Measurements from ENCODE around the gene KIRREL2.

KIRREL2 gene

GRCh38 chr19:35843676-35844481, 12.8 kb upstream of the KIRREL2 start:
- TF ChIP-seq CTCF (IDR thresholded peaks at IDR 0.05) = no peak

DNA sequence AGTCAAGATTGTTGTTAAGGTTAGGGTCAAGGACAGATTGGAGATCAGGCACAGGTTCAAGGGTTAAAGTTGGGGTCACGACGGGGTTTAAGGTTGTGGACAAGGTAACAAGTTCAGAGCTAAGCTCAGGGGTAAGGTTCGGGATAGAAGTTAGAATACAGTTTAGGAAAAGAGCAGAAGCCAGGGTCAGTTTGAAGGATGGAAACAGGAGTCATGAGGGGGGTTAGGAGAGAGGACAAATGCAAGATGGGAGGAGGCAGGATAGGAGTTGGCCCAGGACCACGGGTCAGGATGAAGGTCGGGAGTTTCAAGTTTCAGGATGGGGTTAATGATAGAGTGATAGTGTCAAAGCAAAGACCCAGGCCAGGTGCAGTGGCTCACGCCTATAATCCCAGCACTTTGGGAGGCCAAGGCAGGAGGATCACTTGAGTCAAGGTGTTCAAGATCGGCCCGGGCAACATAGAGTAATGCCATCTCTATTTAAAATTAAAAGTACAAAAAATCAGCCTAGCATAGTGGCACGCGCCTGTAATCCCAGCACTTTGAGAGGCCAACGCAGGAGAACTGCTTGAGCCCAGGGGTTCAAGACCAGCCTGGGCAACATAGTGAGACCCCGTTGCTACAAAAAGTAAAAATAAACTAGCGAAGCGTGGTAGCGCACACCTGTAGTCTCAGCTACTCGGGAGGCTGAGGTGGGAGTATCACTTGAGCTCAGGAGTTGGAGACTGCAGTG, 12.1 kb upstream of the KIRREL2 start:
- Mint-ChIP-seq H3K27ac (no peak overlapping the region), H3K4me1 (peaks cover 21% of the 10 kb centered on the region), H3K9me3 (peaks cover 18% of the 10 kb centered on the region), H3K27me3 (ENCODE audit: low read depth, poor library complexity) (peaks cover 96% of the 10 kb centered on the region), H3K36me3 (ENCODE audit: low read depth) (no peaks in the 10 kb centered on the region), H3K4me3 (peak overlapping the region; percentile 68)
- no peak for DNase-seq
- no peak for TF ChIP-seq CTCF (IDR thresholded peaks at IDR 0.05)

More at GRCh38 chr19:35843676-35844481, 12.8 kb upstream of the KIRREL2 start:
- H3K4me1 Mint-ChIP-seq = peaks cover 21% of the 10 kb centered on the region
- no peak overlapping the region for H3K27ac Mint-ChIP-seq
- peak; percentile 72 for DNase-seq
- no peaks in the 10 kb centered on the region for H3K36me3 Mint-ChIP-seq (ENCODE audit: low read depth)
- H3K9me3 Mint-ChIP-seq = peaks cover 19% of the 10 kb centered on the region
- H3K27me3 Mint-ChIP-seq (ENCODE audit: low read depth, poor library complexity) = peaks cover 96% of the 10 kb centered on the region
- no peak overlapping the region for H3K4me3 Mint-ChIP-seq

DNA sequence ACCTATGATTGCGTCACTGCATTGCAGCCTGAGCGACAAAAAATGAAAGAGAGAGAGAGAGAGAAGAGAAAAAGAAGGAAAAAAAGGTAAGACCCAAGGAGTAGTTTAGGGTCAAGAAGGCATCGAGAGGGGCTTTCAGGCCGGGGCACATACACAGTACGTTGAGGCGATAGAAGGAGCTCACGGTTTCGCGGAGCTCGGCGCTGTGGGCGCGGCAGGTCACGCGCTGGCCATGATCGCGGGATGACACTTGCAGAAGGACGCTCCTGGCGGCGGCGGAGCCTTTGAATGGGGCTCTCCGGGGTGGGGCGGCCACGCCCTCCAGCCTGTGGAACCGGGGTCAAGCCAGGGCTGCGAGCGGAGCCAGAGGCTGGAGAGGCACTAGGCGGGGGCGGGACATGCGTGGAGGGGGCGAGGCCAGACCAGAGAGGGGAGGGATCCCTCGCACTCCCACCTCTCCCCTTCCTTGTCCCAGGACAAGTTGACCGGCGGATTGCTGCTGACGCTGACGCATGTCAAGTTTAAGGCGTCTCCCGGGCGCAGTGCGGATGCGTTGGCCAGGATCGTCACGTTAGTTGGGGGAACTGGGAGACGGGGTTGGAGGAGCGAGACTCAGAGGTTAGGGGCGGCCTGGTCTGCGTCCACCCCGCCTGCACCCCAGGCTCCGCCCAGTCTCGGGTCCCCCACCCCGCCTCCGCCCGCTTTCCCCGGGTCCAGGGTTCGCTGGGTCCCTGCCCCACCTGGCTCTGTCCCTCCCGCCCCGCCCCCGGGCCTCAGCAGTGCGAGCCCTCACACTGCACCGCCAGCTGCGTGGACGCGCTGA, 11.3 kb upstream of the KIRREL2 start:
- no peaks in the 10 kb centered on the region for H3K36me3 Mint-ChIP-seq (ENCODE audit: low read depth)
- peaks cover 18% of the 10 kb centered on the region for H3K9me3 Mint-ChIP-seq
- peak overlapping the region; percentile 68 for H3K4me3 Mint-ChIP-seq
- H3K27ac Mint-ChIP-seq = no peak overlapping the region
- no peak for TF ChIP-seq CTCF (IDR thresholded peaks at IDR 0.05)
- peaks cover 96% of the 10 kb centered on the region for H3K27me3 Mint-ChIP-seq (ENCODE audit: low read depth, poor library complexity)
- peaks cover 21% of the 10 kb centered on the region for H3K4me1 Mint-ChIP-seq
- DNase-seq = peak; percentile 50

DNA sequence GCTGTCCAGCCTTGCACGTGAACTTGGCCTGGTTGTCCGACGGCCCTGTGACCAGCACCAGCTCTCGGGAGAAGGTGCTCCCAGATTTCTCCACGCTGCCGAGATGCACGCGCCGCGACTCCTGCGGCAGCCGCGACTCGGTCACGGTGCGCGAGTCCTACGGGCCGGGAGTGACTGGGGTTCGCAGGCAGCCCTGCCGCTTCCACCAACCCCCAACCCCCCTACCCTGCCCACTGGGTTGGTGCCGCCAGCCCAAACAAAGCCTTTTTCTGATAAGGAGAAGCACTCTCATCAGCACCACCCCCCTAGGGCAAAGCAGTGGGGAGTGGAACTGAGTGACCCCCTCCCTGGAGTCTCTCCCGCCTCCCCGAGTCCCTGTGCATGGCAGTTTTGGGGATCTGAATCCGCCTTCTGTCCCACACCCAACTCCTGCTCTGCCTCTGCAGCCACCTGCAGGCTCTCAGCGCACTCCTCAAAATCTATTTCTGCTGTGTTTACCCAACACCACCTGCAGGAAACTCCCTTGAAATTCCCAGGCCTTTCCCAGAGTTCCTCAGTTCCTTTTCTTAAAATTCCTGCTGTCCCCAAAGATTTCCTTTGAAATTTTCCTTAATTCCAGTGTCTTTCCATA, 10.6 kb upstream of the KIRREL2 start:
- Mint-ChIP-seq H3K4me3 (peak overlapping the region; percentile 64), H3K36me3 (ENCODE audit: low read depth) (no peaks in the 10 kb centered on the region), H3K27ac (no peak overlapping the region), H3K4me1 (peaks cover 21% of the 10 kb centered on the region), H3K9me3 (peaks cover 18% of the 10 kb centered on the region), H3K27me3 (ENCODE audit: low read depth, poor library complexity) (peaks cover 96% of the 10 kb centered on the region)
- DNase-seq = no peak
- TF ChIP-seq CTCF (IDR thresholded peaks at IDR 0.05) = no peak

- no peak for TF ChIP-seq CTCF (IDR thresholded peaks at IDR 0.05)
- Mint-ChIP-seq H3K36me3 (ENCODE audit: low read depth) (no peaks in the 10 kb centered on the region), H3K4me1 (peaks cover 35% of the 10 kb centered on the region), H3K27me3 (ENCODE audit: low read depth, poor library complexity) (peaks cover 96% of the 10 kb centered on the region), H3K27ac (no peak overlapping the region), H3K9me3 (peaks cover 9% of the 10 kb centered on the region), H3K4me3 (no peak overlapping the region)
- DNase-seq = no peak
Measured at GRCh38 chr19:35847911-35848310, 8.8 kb upstream of the KIRREL2 start.
